Spinal cord (tissue), 10 donors: ENCODE measurements around the gene ASB7. TPM values are rescaled to one million over a fixed set of nuclear protein-coding genes. Genes with fewer than 3 reads are reported as not detected.
"Not testable (repeated sequence)": the region's sequence is repeated elsewhere in the genome, so short reads cannot be mapped to it uniquely, and the experiment has no call there.

Experiments
- DNase-seq, 6 donors: peaks; one replicate each; pipeline versions ENCODE4 v3.0.0 to v3.0.0-alpha.2; 2013 to 2015; ENCODE audit warnings: low spot score in 6 of 6, low read depth in 4 of 6
- H3K27ac ChIP-seq: one replicate; pipeline ENCODE4 v1.5.1; 2013; ENCODE audit warnings: low read depth, low read length, control low read depth
- H3K27me3 ChIP-seq: one replicate; pipeline ENCODE4 v1.6.1; 2013; ENCODE audit warnings: low read length; ENCODE audit not compliant: control insufficient read depth, insufficient read depth
- H3K36me3 ChIP-seq: one replicate; pipeline ENCODE4 v1.6.1; 2013; ENCODE audit warnings: low read length; ENCODE audit not compliant: control insufficient read depth, insufficient read depth
- H3K4me1 ChIP-seq: one replicate; pipeline ENCODE4 v1.6.1; 2013; ENCODE audit warnings: low read length; ENCODE audit not compliant: control insufficient read depth, insufficient read depth
- H3K4me3 ChIP-seq: one replicate; pipeline ENCODE4 v1.5.1; 2013; ENCODE audit warnings: low read depth, low read length, control low read depth
- H3K9me3 ChIP-seq: one replicate; pipeline ENCODE4 v1.6.1; 2013; ENCODE audit warnings: low read length; ENCODE audit not compliant: control insufficient read depth, insufficient read depth
- WGBS: methylation state at CpG from one replicate; pipeline ENCODE4 v1.1.5; 2013; ENCODE audit warnings: missing lambda C conversion rate; ENCODE audit not compliant: insufficient coverage; 5-methylcytosine and 5-hydroxymethylcytosine counted together
- polyA plus RNA-seq, 2 donors: library from polyadenylated mRNA; unstranded; fragments of 120-200 nt; gene quantifications; one replicate each; pipeline ENCODE4 v1.2.1, GENCODE V29; 2013; ENCODE audit not compliant: insufficient read length in 2 of 2
- total RNA-seq, 2 donors: library from RNA; depleted of rRNA in 1 of 2; stranded (reverse); fragments of 120-200 nt in 1 of 2; fragments of >200 nt in 1 of 2; gene quantifications; one replicate each; pipeline versions ENCODE4 v1.2.3 to v1.2.4, GENCODE V29; 2013 to 2014
- donor health status: healthy.

The ASB7 gene
- total and polyA plus RNA-seq, 4 donors = 7.7 to 13.8 (median 11.9) TPM

DNA sequence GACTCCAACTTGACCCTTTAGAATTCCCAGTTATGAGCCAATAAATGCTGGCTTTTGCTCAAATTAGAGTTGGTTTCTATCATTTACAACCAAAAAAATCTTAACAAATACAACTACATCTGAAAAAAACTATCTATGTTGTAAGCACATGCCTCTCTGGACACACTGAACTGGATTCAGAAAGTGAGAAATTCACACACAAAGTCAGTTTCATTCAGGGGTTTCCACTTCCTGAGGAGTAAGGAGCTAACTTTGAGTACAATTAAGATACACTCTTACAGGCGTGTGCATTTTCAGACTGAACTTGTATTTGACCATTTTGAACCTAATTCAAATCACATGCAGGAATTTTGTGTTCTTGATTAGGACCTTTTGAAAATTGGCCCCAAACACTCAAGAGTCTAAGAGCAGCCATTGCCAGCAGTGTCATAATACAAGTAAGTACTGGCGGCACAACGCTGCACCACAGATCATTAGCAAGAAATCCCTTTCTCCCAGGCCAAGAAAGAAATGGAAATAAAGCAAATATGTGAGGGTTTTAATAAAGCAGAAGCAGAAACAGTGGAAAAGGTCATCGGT is 31.6 kb upstream of the ASB7 start:
- WGBS = no CpG with 5 or more reads among the region's 4 CpGs
- DNase-seq = no peak
- Histone ChIP-seq H3K27ac (no peak overlapping the region), H3K4me3 (no peak overlapping the region), H3K27me3 (no peaks in the 10 kb centered on the region), H3K4me1 (no peaks in the 10 kb centered on the region), H3K36me3 (peaks cover 17% of the 10 kb centered on the region), H3K9me3 (no peaks in the 10 kb centered on the region)

DNA sequence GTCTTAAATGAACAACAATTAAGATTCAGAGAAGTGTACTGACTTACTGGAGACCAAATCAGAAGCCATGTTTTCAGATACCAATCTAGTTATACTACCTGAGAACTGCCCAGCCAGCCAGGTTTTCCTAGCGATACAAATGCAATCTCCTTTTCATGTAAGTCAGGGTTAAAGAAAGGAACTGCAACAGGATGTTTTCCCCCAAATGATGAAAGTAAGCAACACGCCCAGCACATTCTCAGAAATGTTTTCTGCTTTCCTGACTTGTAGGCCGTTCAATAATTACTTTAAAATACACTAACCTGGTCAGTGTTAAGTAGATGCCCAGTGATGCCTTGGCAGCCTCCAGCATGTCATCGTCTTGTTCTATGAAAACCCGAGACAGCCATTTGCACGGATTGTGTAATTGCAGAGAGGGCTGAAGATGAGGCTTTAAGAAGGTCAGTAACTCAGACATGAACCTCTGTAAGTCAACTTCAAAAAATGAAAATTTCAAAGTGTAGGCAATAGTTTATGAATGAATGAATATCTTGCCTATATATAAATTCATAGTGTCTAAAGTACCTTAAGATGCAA is 30.7 kb upstream of the ASB7 start:
- no peaks in the 10 kb centered on the region for H3K9me3 ChIP-seq
- DNase-seq = no peak
- H3K27me3 ChIP-seq = no peaks in the 10 kb centered on the region
- H3K4me3 ChIP-seq = no peak overlapping the region
- H3K36me3 ChIP-seq = peaks cover 17% of the 10 kb centered on the region
- H3K4me1 ChIP-seq = no peaks in the 10 kb centered on the region
- WGBS = 97% methylated on average over 6 of the region's 6 CpGs
- H3K27ac ChIP-seq = no peak overlapping the region

- H3K9me3 ChIP-seq = no peaks in the 10 kb centered on the region
- H3K36me3 ChIP-seq = peaks cover 17% of the 10 kb centered on the region
- H3K4me1 ChIP-seq = no peaks in the 10 kb centered on the region
- H3K4me3 ChIP-seq = no peak overlapping the region
- no CpG with 5 or more reads among the region's 4 CpGs for WGBS
- peak in 3 of 6 donors; percentile 11 to 66 (median 44) for DNase-seq
- no peak overlapping the region for H3K27ac ChIP-seq
- H3K27me3 ChIP-seq = no peaks in the 10 kb centered on the region
Measured at GRCh38 chr15:100572362-100572983, 29.9 kb upstream of the ASB7 start.

DNA sequence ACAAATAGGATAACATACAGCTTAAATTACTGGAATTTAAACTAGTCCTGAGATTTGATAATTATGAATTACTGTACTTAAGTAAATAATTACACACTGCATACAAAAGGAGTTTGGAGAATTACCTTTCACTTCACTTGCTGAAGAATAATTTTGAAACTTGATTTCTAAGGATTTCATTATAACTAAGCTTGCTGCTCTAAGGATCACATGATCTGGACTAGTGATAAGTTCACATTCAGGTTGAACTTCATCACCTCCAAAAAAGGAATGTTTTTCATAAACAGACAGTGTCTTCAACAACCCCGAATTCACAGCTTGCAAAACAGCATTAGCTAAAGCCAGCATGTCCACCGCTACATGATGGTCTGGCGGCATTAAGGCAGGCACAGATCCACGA is 28.9 kb upstream of the ASB7 start:
- DNase-seq = no peak
- Histone ChIP-seq H3K27ac (no peak overlapping the region), H3K4me3 (no peak overlapping the region), H3K9me3 (no peaks in the 10 kb centered on the region), H3K36me3 (peaks cover 13% of the 10 kb centered on the region), H3K4me1 (no peaks in the 10 kb centered on the region), H3K27me3 (no peaks in the 10 kb centered on the region)
- 100% methylated on average over 3 of the region's 4 CpGs for WGBS

GRCh38 chr15:100580414-100580813 is 22.0 kb upstream of the ASB7 start:
- Histone ChIP-seq H3K4me3 (no peak overlapping the region), H3K9me3 (no peaks in the 10 kb centered on the region), H3K27me3 (no peaks in the 10 kb centered on the region), H3K4me1 (no peaks in the 10 kb centered on the region), H3K36me3 (no peaks in the 10 kb centered on the region), H3K27ac (no peak overlapping the region)
- no peak for DNase-seq
- 93% methylated on average over 2 of the region's 4 CpGs for WGBS

- H3K36me3 ChIP-seq = no peaks in the 10 kb centered on the region
- WGBS = 100% methylated on average over 1 of the region's 1 CpG
- H3K9me3 ChIP-seq = peaks cover 14% of the 10 kb centered on the region
- no peaks in the 10 kb centered on the region for H3K27me3 ChIP-seq
- no peak for DNase-seq
- H3K27ac ChIP-seq = no peak overlapping the region
- no peak overlapping the region for H3K4me3 ChIP-seq
- H3K4me1 ChIP-seq = no peaks in the 10 kb centered on the region
Measured at GRCh38 chr15:100588638-100589242, 13.6 kb upstream of the ASB7 start.

GRCh38 chr15:100591163-100591562 is 11.2 kb upstream of the ASB7 start:
- peaks cover 14% of the 10 kb centered on the region for H3K9me3 ChIP-seq
- not testable (repeated sequence) for H3K27me3 ChIP-seq, DNase-seq, H3K36me3 ChIP-seq, H3K27ac ChIP-seq, H3K4me3 ChIP-seq, H3K4me1 ChIP-seq
- WGBS = no CpG with 5 or more reads among the region's 2 CpGs

DNA sequence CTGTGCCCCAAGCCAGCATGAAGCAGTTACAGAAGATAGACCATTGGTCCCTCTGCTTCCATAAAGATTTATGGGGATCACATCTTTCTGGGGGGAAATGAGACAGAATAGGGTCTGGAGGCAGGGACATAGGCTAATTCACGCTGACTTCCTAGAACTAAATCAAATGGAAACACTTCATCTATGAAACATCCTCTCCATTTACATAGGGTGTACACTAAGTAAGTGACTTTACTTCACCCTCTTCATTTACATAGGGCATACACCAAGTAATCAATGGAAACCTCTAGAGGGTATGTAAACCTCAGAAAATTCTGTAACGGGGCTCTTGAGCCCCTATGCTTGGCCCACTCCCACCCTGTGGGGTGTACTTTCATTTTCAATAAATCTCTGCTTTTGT is 10.6 kb upstream of the ASB7 start:
- Histone ChIP-seq H3K9me3 (peaks cover 14% of the 10 kb centered on the region), H3K36me3 (no peaks in the 10 kb centered on the region), H3K27ac (no peak overlapping the region), H3K4me1 (no peaks in the 10 kb centered on the region), H3K27me3 (no peaks in the 10 kb centered on the region), H3K4me3 (no peak overlapping the region)
- no peak for DNase-seq
- no CpG with 5 or more reads among the region's 2 CpGs for WGBS

GRCh38 chr15:100592898-100593297 is 9.5 kb upstream of the ASB7 start:
- no peak for DNase-seq
- no peaks in the 10 kb centered on the region for H3K27me3 ChIP-seq
- H3K4me1 ChIP-seq = no peaks in the 10 kb centered on the region
- 100% methylated on average over 1 of the region's 3 CpGs for WGBS
- no peak overlapping the region for H3K4me3 ChIP-seq
- H3K36me3 ChIP-seq = no peaks in the 10 kb centered on the region
- H3K9me3 ChIP-seq = peaks cover 11% of the 10 kb centered on the region
- H3K27ac ChIP-seq = no peak overlapping the region

DNA sequence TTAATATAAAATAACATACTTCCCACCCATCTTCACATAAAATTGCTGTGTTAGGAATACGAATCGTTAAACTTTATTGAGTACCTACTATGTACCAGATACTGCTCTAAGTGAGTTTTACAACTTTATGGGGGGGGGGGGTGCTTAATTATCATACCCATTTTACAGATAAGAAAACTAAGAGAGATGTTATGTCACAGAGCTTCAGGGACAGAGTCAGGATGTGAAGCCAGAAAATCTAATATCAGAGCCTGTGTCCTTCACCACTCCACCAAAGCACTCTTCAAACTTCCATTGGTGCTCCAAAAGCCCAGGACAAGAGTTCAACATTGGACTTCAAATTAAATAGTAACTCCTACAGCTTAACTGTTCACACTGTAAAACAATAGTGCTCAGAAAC is 9.0 kb upstream of the ASB7 start:
- WGBS = no CpG with 5 or more reads among the region's 2 CpGs
- H3K4me1 ChIP-seq = no peaks in the 10 kb centered on the region
- H3K36me3 ChIP-seq = no peaks in the 10 kb centered on the region
- no peak overlapping the region for H3K27ac ChIP-seq
- no peaks in the 10 kb centered on the region for H3K27me3 ChIP-seq
- DNase-seq = no peak
- H3K9me3 ChIP-seq = peaks cover 8% of the 10 kb centered on the region
- no peak overlapping the region for H3K4me3 ChIP-seq
